C4-2B (cell line): Measurements from ENCODE around the gene PLD3.

Experiments used
- ZFX ChIP-seq: fragments of 450-650 bp; IDR thresholded peaks from 2 replicates; pipeline ENCODE4 v1.6.1; 2017
- TF ChIP-seq, protein P1 (sequence below): fragments of 450-650 bp; conservative IDR thresholded peaks from 2 replicates; pipeline ENCODE4 v1.5.1; 2017; ENCODE audit warnings: mild to moderate bottlenecking

DNA sequence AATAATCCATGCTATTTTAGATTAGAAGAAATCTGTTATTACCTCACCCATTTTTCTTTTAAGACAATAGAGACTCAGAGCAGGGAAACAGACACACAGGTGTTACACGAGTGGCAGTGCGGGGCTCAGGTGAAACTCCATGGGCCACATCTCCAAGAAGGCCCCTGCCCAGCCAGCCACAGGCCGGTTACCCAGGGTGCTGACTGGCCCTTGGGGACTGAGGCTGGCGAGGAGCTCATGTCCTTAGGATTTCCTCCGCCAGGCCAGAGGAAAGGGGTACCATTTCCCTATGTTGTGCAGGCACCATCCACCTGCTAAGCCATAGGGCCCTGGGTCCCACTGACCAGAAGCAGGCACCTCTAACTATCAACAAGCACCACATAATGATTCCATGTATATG lies 10.9 kb upstream of the PLD3 start:
- TF ChIP-seq, protein P1, sequence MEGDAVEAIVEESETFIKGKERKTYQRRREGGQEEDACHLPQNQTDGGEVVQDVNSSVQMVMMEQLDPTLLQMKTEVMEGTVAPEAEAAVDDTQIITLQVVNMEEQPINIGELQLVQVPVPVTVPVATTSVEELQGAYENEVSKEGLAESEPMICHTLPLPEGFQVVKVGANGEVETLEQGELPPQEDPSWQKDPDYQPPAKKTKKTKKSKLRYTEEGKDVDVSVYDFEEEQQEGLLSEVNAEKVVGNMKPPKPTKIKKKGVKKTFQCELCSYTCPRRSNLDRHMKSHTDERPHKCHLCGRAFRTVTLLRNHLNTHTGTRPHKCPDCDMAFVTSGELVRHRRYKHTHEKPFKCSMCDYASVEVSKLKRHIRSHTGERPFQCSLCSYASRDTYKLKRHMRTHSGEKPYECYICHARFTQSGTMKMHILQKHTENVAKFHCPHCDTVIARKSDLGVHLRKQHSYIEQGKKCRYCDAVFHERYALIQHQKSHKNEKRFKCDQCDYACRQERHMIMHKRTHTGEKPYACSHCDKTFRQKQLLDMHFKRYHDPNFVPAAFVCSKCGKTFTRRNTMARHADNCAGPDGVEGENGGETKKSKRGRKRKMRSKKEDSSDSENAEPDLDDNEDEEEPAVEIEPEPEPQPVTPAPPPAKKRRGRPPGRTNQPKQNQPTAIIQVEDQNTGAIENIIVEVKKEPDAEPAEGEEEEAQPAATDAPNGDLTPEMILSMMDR: no peak
- no peak for TF ChIP-seq ZFX
